Central memory CD8-positive, alpha-beta T cell (primary cell): Measurements from ENCODE around the gene ATP1A2.

ENCODE experiments used
- ATAC-seq: fragments of 150-1000 bp; cut with Tn5 transposase; replicated peaks from 2 replicates; pipeline ENCODE4 v1.10.0; 2022; ENCODE audit warnings: mild to moderate bottlenecking, moderate FRiP score, moderate number of reproducible peaks; ENCODE audit not compliant: poor library complexity, severe bottlenecking; ENCODE audit errors: extremely low read depth
- DNase-seq, 2 donors: peaks; one replicate each; pipeline ENCODE4 v3.0.0; 2021; ENCODE audit warnings: low spot score in 2 of 2
- H3K27ac Mint-ChIP-seq: one replicate; pipeline ENCODE4 v1.8.0; 2022; ENCODE audit warnings: low read depth, mild to moderate bottlenecking, moderate library complexity, mixed read lengths
- H3K27me3 Mint-ChIP-seq: one replicate; pipeline ENCODE4 v1.8.0; 2022; ENCODE audit warnings: mixed read lengths
- H3K36me3 Mint-ChIP-seq: one replicate; pipeline ENCODE4 v1.8.0; 2022; ENCODE audit warnings: mild to moderate bottlenecking, moderate library complexity, mixed read lengths; ENCODE audit not compliant: insufficient read depth
- H3K4me1 Mint-ChIP-seq: one replicate; pipeline ENCODE4 v1.8.0; 2022; ENCODE audit warnings: mixed read lengths
- H3K4me3 Mint-ChIP-seq: one replicate; pipeline ENCODE4 v1.8.0; 2022; ENCODE audit warnings: mild to moderate bottlenecking, moderate library complexity, mixed read lengths
- H3K9me3 Mint-ChIP-seq: one replicate; pipeline ENCODE4 v1.8.0; 2022; ENCODE audit warnings: mixed read lengths

ATP1A2 gene

GRCh38 chr1:160156361-160156760 is 40.8 kb downstream of the ATP1A2 start:
- ATAC-seq: no peak
- no peaks in the 10 kb centered on the region for H3K9me3 Mint-ChIP-seq
- no peak for DNase-seq
- H3K27me3 Mint-ChIP-seq: peaks cover 36% of the 10 kb centered on the region
- H3K36me3 Mint-ChIP-seq: no peaks in the 10 kb centered on the region
- no peak overlapping the region for H3K4me3 Mint-ChIP-seq
- H3K4me1 Mint-ChIP-seq: no peaks in the 10 kb centered on the region
- H3K27ac Mint-ChIP-seq: no peak overlapping the region

GRCh38 chr1:160157174-160157573 is 41.6 kb downstream of the ATP1A2 start:
- no peaks in the 10 kb centered on the region for H3K9me3 Mint-ChIP-seq
- H3K4me1 Mint-ChIP-seq: no peaks in the 10 kb centered on the region
- no peak overlapping the region for H3K4me3 Mint-ChIP-seq
- H3K27ac Mint-ChIP-seq: no peak overlapping the region
- H3K36me3 Mint-ChIP-seq: no peaks in the 10 kb centered on the region
- H3K27me3 Mint-ChIP-seq: peaks cover 30% of the 10 kb centered on the region
- ATAC-seq (no peak), DNase-seq (no peak)

GRCh38 chr1:160158031-160158430 is 42.5 kb downstream of the ATP1A2 start:
- no peak overlapping the region for H3K4me3 Mint-ChIP-seq
- no peaks in the 10 kb centered on the region for H3K9me3 Mint-ChIP-seq
- ATAC-seq: no peak
- H3K36me3 Mint-ChIP-seq: no peaks in the 10 kb centered on the region
- no peaks in the 10 kb centered on the region for H3K4me1 Mint-ChIP-seq
- H3K27ac Mint-ChIP-seq: no peak overlapping the region
- peaks cover 29% of the 10 kb centered on the region for H3K27me3 Mint-ChIP-seq
- DNase-seq: no peak

- H3K27me3 Mint-ChIP-seq: peaks cover 34% of the 10 kb centered on the region
- H3K36me3 Mint-ChIP-seq: peaks cover 2% of the 10 kb centered on the region
- H3K4me1 Mint-ChIP-seq: no peaks in the 10 kb centered on the region
- DNase-seq (no peak), ATAC-seq (no peak)
- no peak overlapping the region for H3K4me3 Mint-ChIP-seq
- H3K9me3 Mint-ChIP-seq: no peaks in the 10 kb centered on the region
- H3K27ac Mint-ChIP-seq: no peak overlapping the region
Measured at GRCh38 chr1:160158534-160158933, 43.0 kb downstream of the ATP1A2 start.

GRCh38 chr1:160159846-160160245 is 44.3 kb downstream of the ATP1A2 start:
- Mint-ChIP-seq H3K9me3 (no peaks in the 10 kb centered on the region), H3K4me3 (no peak overlapping the region), H3K4me1 (no peaks in the 10 kb centered on the region), H3K27ac (no peak overlapping the region), H3K27me3 (peaks cover 43% of the 10 kb centered on the region), H3K36me3 (peaks cover 2% of the 10 kb centered on the region)
- no peak for ATAC-seq
- no peak for DNase-seq

GRCh38 chr1:160161965-160162705 is 46.6 kb downstream of the ATP1A2 start:
- no peak for ATAC-seq
- Mint-ChIP-seq H3K36me3 (peaks cover 2% of the 10 kb centered on the region), H3K27me3 (peaks cover 52% of the 10 kb centered on the region), H3K4me1 (no peaks in the 10 kb centered on the region), H3K9me3 (no peaks in the 10 kb centered on the region), H3K27ac (no peak overlapping the region), H3K4me3 (no peak overlapping the region)
- DNase-seq: no peak

- Mint-ChIP-seq H3K4me1 (no peaks in the 10 kb centered on the region), H3K36me3 (peaks cover 2% of the 10 kb centered on the region), H3K9me3 (no peaks in the 10 kb centered on the region), H3K4me3 (no peak overlapping the region), H3K27me3 (peaks cover 52% of the 10 kb centered on the region), H3K27ac (no peak overlapping the region)
- DNase-seq: no peak
- ATAC-seq: no peak
Measured at GRCh38 chr1:160162931-160163330, 47.4 kb downstream of the ATP1A2 start.

GRCh38 chr1:160163615-160164014 is 48.1 kb downstream of the ATP1A2 start:
- Mint-ChIP-seq H3K27me3 (peaks cover 51% of the 10 kb centered on the region), H3K27ac (no peak overlapping the region), H3K4me1 (no peaks in the 10 kb centered on the region), H3K4me3 (no peak overlapping the region), H3K9me3 (no peaks in the 10 kb centered on the region), H3K36me3 (peaks cover 2% of the 10 kb centered on the region)
- DNase-seq (no peak), ATAC-seq (no peak)

GRCh38 chr1:160164121-160164520 is 48.6 kb downstream of the ATP1A2 start:
- Mint-ChIP-seq H3K4me3 (no peak overlapping the region), H3K27me3 (peaks cover 51% of the 10 kb centered on the region)

GRCh38 chr1:160166166-160166868 is 50.8 kb downstream of the ATP1A2 start:
- H3K27ac Mint-ChIP-seq: no peak overlapping the region
- peaks cover 51% of the 10 kb centered on the region for H3K27me3 Mint-ChIP-seq
- H3K4me1 Mint-ChIP-seq: peaks cover 11% of the 10 kb centered on the region
- H3K36me3 Mint-ChIP-seq: peaks cover 2% of the 10 kb centered on the region
- no peak overlapping the region for H3K4me3 Mint-ChIP-seq
- DNase-seq: no peak
- ATAC-seq: no peak
- H3K9me3 Mint-ChIP-seq: no peaks in the 10 kb centered on the region

More at GRCh38 chr1:160164121-160164520, 48.6 kb downstream of the ATP1A2 start:
- ATAC-seq (no peak), DNase-seq (no peak)
- H3K36me3 Mint-ChIP-seq: peaks cover 2% of the 10 kb centered on the region
- no peak overlapping the region for H3K27ac Mint-ChIP-seq
- H3K9me3 Mint-ChIP-seq: no peaks in the 10 kb centered on the region
- peaks cover 3% of the 10 kb centered on the region for H3K4me1 Mint-ChIP-seq

GRCh38 chr1:160167056-160167455 is 51.5 kb downstream of the ATP1A2 start:
- Mint-ChIP-seq H3K4me1 (peaks cover 11% of the 10 kb centered on the region), H3K9me3 (no peaks in the 10 kb centered on the region), H3K36me3 (peaks cover 2% of the 10 kb centered on the region), H3K27ac (no peak overlapping the region), H3K4me3 (no peak overlapping the region), H3K27me3 (peaks cover 56% of the 10 kb centered on the region)
- ATAC-seq: no peak
- no peak for DNase-seq

GRCh38 chr1:160167580-160167979 is 52.0 kb downstream of the ATP1A2 start:
- H3K36me3 Mint-ChIP-seq: peaks cover 2% of the 10 kb centered on the region
- H3K9me3 Mint-ChIP-seq: no peaks in the 10 kb centered on the region
- DNase-seq (no peak), ATAC-seq (no peak)
- no peak overlapping the region for H3K4me3 Mint-ChIP-seq
- H3K4me1 Mint-ChIP-seq: peaks cover 11% of the 10 kb centered on the region
- H3K27me3 Mint-ChIP-seq: peaks cover 61% of the 10 kb centered on the region
- no peak overlapping the region for H3K27ac Mint-ChIP-seq

- DNase-seq: no peak
- H3K27ac Mint-ChIP-seq: no peak overlapping the region
- peaks cover 2% of the 10 kb centered on the region for H3K36me3 Mint-ChIP-seq
- no peak overlapping the region for H3K4me3 Mint-ChIP-seq
- H3K9me3 Mint-ChIP-seq: no peaks in the 10 kb centered on the region
- no peak for ATAC-seq
- peaks cover 11% of the 10 kb centered on the region for H3K4me1 Mint-ChIP-seq
- H3K27me3 Mint-ChIP-seq: peaks cover 64% of the 10 kb centered on the region
Measured at GRCh38 chr1:160168016-160168415, 52.5 kb downstream of the ATP1A2 start.
